C4-2B (cell line): ENCODE data around the gene MEGF11.

Experiments
- H3K27ac ChIP-seq: fragments of 450-650 bp; 2 replicates; pipeline ENCODE4 v1.5.1; 2017
- CTCF ChIP-seq: fragments of 450-650 bp; conservative IDR thresholded peaks from 2 replicates; pipeline ENCODE4 v1.5.1; 2017; ENCODE audit warnings: mild to moderate bottlenecking
- ZFX ChIP-seq: fragments of 450-650 bp; IDR thresholded peaks from 2 replicates; pipeline ENCODE4 v1.6.1; 2017

Gene MEGF11

GRCh38 chr15:66078929-66079275 lies 174.6 kb downstream of the MEGF11 start:
- no peak for TF ChIP-seq CTCF
- TF ChIP-seq ZFX, result no peak

GRCh38 chr15:66078196-66078928 lies 175.2 kb downstream of the MEGF11 start:
- TF ChIP-seq ZFX, result no peak
- TF ChIP-seq CTCF, result no peak
- no peak overlapping the region for H3K27ac ChIP-seq

More at GRCh38 chr15:66078929-66079275, 174.6 kb downstream of the MEGF11 start:
- H3K27ac ChIP-seq, result no peak overlapping the region

- H3K27ac ChIP-seq, result no peak overlapping the region
- TF ChIP-seq CTCF (no peak), ZFX (no peak)
These were observed 176.3 kb downstream of the MEGF11 start for GRCh38 chr15:66077320-66077663.

GRCh38 chr15:66076591-66077319 lies 176.8 kb downstream of the MEGF11 start:
- no peak for TF ChIP-seq ZFX
- no peak for TF ChIP-seq CTCF
- H3K27ac ChIP-seq, result no peak overlapping the region

GRCh38 chr15:66075947-66076346 lies 177.6 kb downstream of the MEGF11 start:
- H3K27ac ChIP-seq, result no peak overlapping the region
- TF ChIP-seq ZFX (no peak), CTCF (no peak)

GRCh38 chr15:66072616-66073361 lies 180.8 kb downstream of the MEGF11 start:
- H3K27ac ChIP-seq, result no peak overlapping the region
- TF ChIP-seq CTCF (no peak), ZFX (no peak)

- TF ChIP-seq CTCF, result no peak
- no peak for TF ChIP-seq ZFX
- H3K27ac ChIP-seq, result no peak overlapping the region
These were observed 181.6 kb downstream of the MEGF11 start for GRCh38 chr15:66071921-66072295.
